ENCODE data around the gene PDS5A. TPM values are rescaled to one million over a fixed set of nuclear protein-coding genes. Genes with fewer than 3 reads are reported as not detected.

The PDS5A gene
- total and polyA plus RNA-seq, 2 of the 13 experiments (the other 11 are each of a cell fraction or from before 2014, with no cell fraction given), result 31.8 to 57.0 TPM

GRCh38 chr4:39976945-39977488, 694 bp downstream of the PDS5A start (continued):
- TF ChIP-seq ZNF672 (CRISPR knock-in tag; IDR thresholded peaks at IDR 0.05) (no peak), ZNF275 (CRISPR knock-in tag; IDR thresholded peaks at IDR 0.05; ENCODE audit: borderline replicate concordance) (0 out of 2 replicates have a peak, but pooled peaks have one; percentile 16), ZNF10 (CRISPR knock-in tag; IDR thresholded peaks at IDR 0.05; ENCODE audit: borderline replicate concordance, low read depth) (no peak), FOXK2 (IDR thresholded peaks at IDR 0.05) (no peak), DR1 (CRISPR knock-in tag; IDR thresholded peaks at IDR 0.05) (0 out of 2 replicates have a peak, but pooled peaks have one; percentile 6), HIVEP1 (CRISPR knock-in tag; IDR thresholded peaks at IDR 0.05) (peak; percentile 71; the same call in 1 of the 2 replicates), HNRNPK (IDR thresholded peaks at IDR 0.05; ENCODE audit: low read depth, low read length, poor library complexity, severe bottlenecking) (peak; percentile 63), KLF12 (CRISPR knock-in tag; IDR thresholded peaks at IDR 0.05; ENCODE audit: borderline replicate concordance) (0 out of 2 replicates have a peak, but pooled peaks have one; percentile 24), MIXL1 (CRISPR knock-in tag; IDR thresholded peaks at IDR 0.05) (no peak), ZNF205 (CRISPR knock-in tag; IDR thresholded peaks at IDR 0.05) (no peak), ASH2L (IDR thresholded peaks at IDR 0.05; ENCODE audit: insufficient read length, low read depth, low read length) (peak; percentile 68), ZNF614 (CRISPR knock-in tag; IDR thresholded peaks at IDR 0.05; ENCODE audit: borderline replicate concordance) (no peak), ZNF670 (CRISPR knock-in tag; IDR thresholded peaks at IDR 0.05; ENCODE audit: borderline replicate concordance) (no peak), ZFP90 (CRISPR knock-in tag; IDR thresholded peaks at IDR 0.05; ENCODE audit: borderline replicate concordance) (no peak), CREBL2 (CRISPR knock-in tag; IDR thresholded peaks at IDR 0.05; ENCODE audit: borderline replicate concordance) (no peak), SALL1 (CRISPR knock-in tag; IDR thresholded peaks at IDR 0.05) (no peak), ZNF879 (CRISPR knock-in tag; IDR thresholded peaks at IDR 0.05) (0 out of 2 replicates have a peak, but pooled peaks have one; percentile 51), TAF1 (CRISPR knock-in tag; IDR thresholded peaks at IDR 0.05) (peak; percentile 40; the same call in 1 of the 2 replicates)
- TF ChIP-seq, protein P1, sequence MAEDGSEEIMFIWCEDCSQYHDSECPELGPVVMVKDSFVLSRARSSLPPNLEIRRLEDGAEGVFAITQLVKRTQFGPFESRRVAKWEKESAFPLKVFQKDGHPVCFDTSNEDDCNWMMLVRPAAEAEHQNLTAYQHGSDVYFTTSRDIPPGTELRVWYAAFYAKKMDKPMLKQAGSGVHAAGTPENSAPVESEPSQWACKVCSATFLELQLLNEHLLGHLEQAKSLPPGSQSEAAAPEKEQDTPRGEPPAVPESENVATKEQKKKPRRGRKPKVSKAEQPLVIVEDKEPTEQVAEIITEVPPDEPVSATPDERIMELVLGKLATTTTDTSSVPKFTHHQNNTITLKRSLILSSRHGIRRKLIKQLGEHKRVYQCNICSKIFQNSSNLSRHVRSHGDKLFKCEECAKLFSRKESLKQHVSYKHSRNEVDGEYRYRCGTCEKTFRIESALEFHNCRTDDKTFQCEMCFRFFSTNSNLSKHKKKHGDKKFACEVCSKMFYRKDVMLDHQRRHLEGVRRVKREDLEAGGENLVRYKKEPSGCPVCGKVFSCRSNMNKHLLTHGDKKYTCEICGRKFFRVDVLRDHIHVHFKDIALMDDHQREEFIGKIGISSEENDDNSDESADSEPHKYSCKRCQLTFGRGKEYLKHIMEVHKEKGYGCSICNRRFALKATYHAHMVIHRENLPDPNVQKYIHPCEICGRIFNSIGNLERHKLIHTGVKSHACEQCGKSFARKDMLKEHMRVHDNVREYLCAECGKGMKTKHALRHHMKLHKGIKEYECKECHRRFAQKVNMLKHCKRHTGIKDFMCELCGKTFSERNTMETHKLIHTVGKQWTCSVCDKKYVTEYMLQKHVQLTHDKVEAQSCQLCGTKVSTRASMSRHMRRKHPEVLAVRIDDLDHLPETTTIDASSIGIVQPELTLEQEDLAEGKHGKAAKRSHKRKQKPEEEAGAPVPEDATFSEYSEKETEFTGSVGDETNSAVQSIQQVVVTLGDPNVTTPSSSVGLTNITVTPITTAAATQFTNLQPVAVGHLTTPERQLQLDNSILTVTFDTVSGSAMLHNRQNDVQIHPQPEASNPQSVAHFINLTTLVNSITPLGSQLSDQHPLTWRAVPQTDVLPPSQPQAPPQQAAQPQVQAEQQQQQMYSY (CRISPR knock-in tag; IDR thresholded peaks at IDR 0.05), result 0 out of 2 replicates have a peak, but pooled peaks have one; percentile 8
- TF ChIP-seq, protein P2, sequence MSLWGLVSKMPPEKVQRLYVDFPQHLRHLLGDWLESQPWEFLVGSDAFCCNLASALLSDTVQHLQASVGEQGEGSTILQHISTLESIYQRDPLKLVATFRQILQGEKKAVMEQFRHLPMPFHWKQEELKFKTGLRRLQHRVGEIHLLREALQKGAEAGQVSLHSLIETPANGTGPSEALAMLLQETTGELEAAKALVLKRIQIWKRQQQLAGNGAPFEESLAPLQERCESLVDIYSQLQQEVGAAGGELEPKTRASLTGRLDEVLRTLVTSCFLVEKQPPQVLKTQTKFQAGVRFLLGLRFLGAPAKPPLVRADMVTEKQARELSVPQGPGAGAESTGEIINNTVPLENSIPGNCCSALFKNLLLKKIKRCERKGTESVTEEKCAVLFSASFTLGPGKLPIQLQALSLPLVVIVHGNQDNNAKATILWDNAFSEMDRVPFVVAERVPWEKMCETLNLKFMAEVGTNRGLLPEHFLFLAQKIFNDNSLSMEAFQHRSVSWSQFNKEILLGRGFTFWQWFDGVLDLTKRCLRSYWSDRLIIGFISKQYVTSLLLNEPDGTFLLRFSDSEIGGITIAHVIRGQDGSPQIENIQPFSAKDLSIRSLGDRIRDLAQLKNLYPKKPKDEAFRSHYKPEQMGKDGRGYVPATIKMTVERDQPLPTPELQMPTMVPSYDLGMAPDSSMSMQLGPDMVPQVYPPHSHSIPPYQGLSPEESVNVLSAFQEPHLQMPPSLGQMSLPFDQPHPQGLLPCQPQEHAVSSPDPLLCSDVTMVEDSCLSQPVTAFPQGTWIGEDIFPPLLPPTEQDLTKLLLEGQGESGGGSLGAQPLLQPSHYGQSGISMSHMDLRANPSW (CRISPR knock-in tag; IDR thresholded peaks at IDR 0.05; ENCODE audit: borderline replicate concordance), result 0 out of 2 replicates have a peak, but pooled peaks have one; percentile 1
- TF ChIP-seq, protein P3, sequence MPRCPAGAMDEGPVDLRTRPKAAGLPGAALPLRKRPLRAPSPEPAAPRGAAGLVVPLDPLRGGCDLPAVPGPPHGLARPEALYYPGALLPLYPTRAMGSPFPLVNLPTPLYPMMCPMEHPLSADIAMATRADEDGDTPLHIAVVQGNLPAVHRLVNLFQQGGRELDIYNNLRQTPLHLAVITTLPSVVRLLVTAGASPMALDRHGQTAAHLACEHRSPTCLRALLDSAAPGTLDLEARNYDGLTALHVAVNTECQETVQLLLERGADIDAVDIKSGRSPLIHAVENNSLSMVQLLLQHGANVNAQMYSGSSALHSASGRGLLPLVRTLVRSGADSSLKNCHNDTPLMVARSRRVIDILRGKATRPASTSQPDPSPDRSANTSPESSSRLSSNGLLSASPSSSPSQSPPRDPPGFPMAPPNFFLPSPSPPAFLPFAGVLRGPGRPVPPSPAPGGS (CRISPR knock-in tag; IDR thresholded peaks at IDR 0.05), result no peak

All from HepG2 (cell line).